IMR-90 (cell line): ENCODE results near the gene SLC13A1. TPM values are rescaled to one million over a fixed set of nuclear protein-coding genes. Genes with fewer than 3 reads are reported as not detected.

Source experiments
- ATAC-seq: fragments of 200-7000 bp; cut with Tn5 transposase; 2 replicates; pipeline ENCODE4 v1.9.1; 2020; ENCODE audit warnings: low read depth, mild to moderate bottlenecking, moderate library complexity
- BruUV-seq: library from RNA; stranded (reverse); fragments of 400-500 nt; replicated peaks from 2 replicates; lab custom pipeline; 2021; lab: Mats Ljungman, UMichigan
- CTCF ChIA-PET: fragments of 300-600 bp; formaldehyde crosslinking; extraction: SDS; loops from one replicate; lab custom pipeline; 2021; ENCODE audit warnings: antibody characterized with exemption; lab: Yijun Ruan, JAX
- POLR2A ChIA-PET: fragments of 300-600 bp; sonication (Branson Sonifier 250); formaldehyde crosslinking; loops from one replicate; lab custom pipeline; 2022; ENCODE audit warnings: antibody characterized with exemption; ENCODE audit not compliant: unreplicated experiment; lab: Charles Lee
- DNase-seq: peaks from one replicate; pipeline ENCODE4 v3.0.0; 2013
- H2AFZ ChIP-seq: replicated peaks from 2 replicates; pipeline ENCODE3; 2013; ENCODE audit warnings: low read length, mild to moderate bottlenecking; ENCODE audit not compliant: poor library complexity
- H2AK5ac ChIP-seq: 2 replicates; pipeline ENCODE4 v1.6.1; 2013; ENCODE audit warnings: low read depth, low read length, inconsistent platforms
- H2AK9ac ChIP-seq: replicated peaks from 2 replicates; pipeline ENCODE3; 2013; ENCODE audit warnings: mild to moderate bottlenecking, low read depth, low read length, moderate library complexity; ENCODE audit not compliant: poor library complexity
- H2BK120ac ChIP-seq: 2 replicates; pipeline ENCODE4 v1.6.1; 2013; ENCODE audit warnings: low read depth, low read length, inconsistent platforms
- H2BK15ac ChIP-seq: 3 replicates; pipeline ENCODE4 v1.6.1; 2013; ENCODE audit warnings: low read depth, low read length, inconsistent platforms
- H2BK20ac ChIP-seq: 2 replicates; pipeline ENCODE4 v1.6.1; 2013; ENCODE audit warnings: low read depth, mild to moderate bottlenecking, inconsistent platforms, low read length, moderate library complexity
- H2BK5ac ChIP-seq: 2 replicates; pipeline ENCODE4 v1.6.1; 2013; ENCODE audit warnings: mild to moderate bottlenecking, low read depth, low read length, inconsistent platforms; ENCODE audit not compliant: poor library complexity, severe bottlenecking
- H3K14ac ChIP-seq: replicated peaks from 2 replicates; pipeline ENCODE4 v1.6.1; 2013; ENCODE audit warnings: low read depth, low read length, inconsistent platforms
- H3K18ac ChIP-seq: 2 replicates; pipeline ENCODE4 v1.6.1; 2013; ENCODE audit warnings: low read depth, low read length, control low read depth
- H3K23ac ChIP-seq: 2 replicates; pipeline ENCODE4 v1.6.1; 2013; ENCODE audit warnings: low read depth, low read length, inconsistent platforms
- H3K27ac ChIP-seq: 2 replicates; pipeline ENCODE4 v1.5.1; 2013; ENCODE audit warnings: mild to moderate bottlenecking, control low read depth, low read length; ENCODE audit not compliant: insufficient read depth
- H3K27me3 ChIP-seq: 2 replicates; pipeline ENCODE4 v1.6.1; 2013; ENCODE audit warnings: low read length; ENCODE audit not compliant: control insufficient read depth, insufficient read depth
- H3K36me3 ChIP-seq: 2 replicates; pipeline ENCODE4 v1.6.1; 2013; ENCODE audit warnings: low read length, mixed read lengths; ENCODE audit not compliant: control insufficient read depth, insufficient read depth
- H3K4ac ChIP-seq: 2 replicates; pipeline ENCODE4 v1.6.1; 2013; ENCODE audit warnings: low read depth, low read length, inconsistent platforms
- H3K4me1 ChIP-seq: 2 replicates; pipeline ENCODE4 v1.6.1; 2013; ENCODE audit warnings: low read length, mixed read lengths; ENCODE audit not compliant: control insufficient read depth, insufficient read depth
- H3K4me2 ChIP-seq: 2 replicates; pipeline ENCODE4 v1.6.1; 2013; ENCODE audit warnings: low read depth, mild to moderate bottlenecking, control low read depth, low read length, moderate library complexity
- H3K4me3 ChIP-seq: 2 replicates; pipeline ENCODE4 v1.5.1; 2013; ENCODE audit warnings: low read depth, mild to moderate bottlenecking, control low read depth, low read length, moderate library complexity; ENCODE audit not compliant: insufficient read depth
- H3K56ac ChIP-seq: 2 replicates; pipeline ENCODE4 v1.6.1; 2013; ENCODE audit warnings: low read length, inconsistent platforms; ENCODE audit not compliant: insufficient read depth; ENCODE audit errors: extremely low read depth
- H3K79me1 ChIP-seq, 2 experiments: 2 replicates each; pipeline ENCODE4 v1.6.1; 2013; ENCODE audit warnings: low read length in 2 of 2, inconsistent platforms in 1 of 2, low read depth in 1 of 2
- H3K9ac ChIP-seq: 2 replicates; pipeline ENCODE4 v1.6.1; 2013; ENCODE audit warnings: low read depth, low read length, control low read depth
- H3K9me1 ChIP-seq: 2 replicates; pipeline ENCODE4 v1.6.1; 2013; ENCODE audit warnings: low read length, inconsistent platforms; ENCODE audit not compliant: insufficient read depth
- H3K9me3 ChIP-seq: 2 replicates; pipeline ENCODE4 v1.6.1; 2013; ENCODE audit warnings: low read length; ENCODE audit not compliant: control insufficient read depth, insufficient read depth
- H4K20me1 ChIP-seq: 2 replicates; pipeline ENCODE4 v1.6.1; 2013; ENCODE audit warnings: low read length, inconsistent platforms; ENCODE audit not compliant: insufficient read depth
- H4K5ac ChIP-seq: 2 replicates; pipeline ENCODE4 v1.6.1; 2013; ENCODE audit warnings: mild to moderate bottlenecking, low read depth, low read length, control low read depth
- H4K8ac ChIP-seq, 2 experiments: 2 replicates each; pipeline ENCODE4 v1.6.1; 2013; ENCODE audit warnings: low read depth in 2 of 2, low read length in 2 of 2, control low read depth in 1 of 2, inconsistent platforms in 1 of 2
- H4K91ac ChIP-seq: 2 replicates; pipeline ENCODE4 v1.6.1; 2013; ENCODE audit warnings: low read depth, low read length, inconsistent platforms; ENCODE audit not compliant: insufficient read depth
- MAFK ChIP-seq: IDR thresholded peaks from 2 replicates; pipeline ENCODE4 v1.6.1; 2012; ENCODE audit warnings: low read depth, low read length, improper control_type of control experiment
- RCOR1 ChIP-seq: IDR thresholded peaks from 2 replicates; pipeline ENCODE4 v1.6.1; 2012; ENCODE audit warnings: mild to moderate bottlenecking, low read length, improper control_type of control experiment; ENCODE audit not compliant: insufficient replicate concordance
- RFX5 ChIP-seq: IDR thresholded peaks from 2 replicates; pipeline ENCODE4 v1.8.0; 2012; ENCODE audit warnings: low read depth, mild to moderate bottlenecking, low read length, moderate library complexity
- USF2 ChIP-seq: fragments of 150-350 bp; IDR thresholded peaks from 2 replicates; pipeline ENCODE4 v1.6.1; 2017; ENCODE audit warnings: mild to moderate bottlenecking, antibody characterized with exemption, low read length, low read depth
- dilution Hi-C: fragments of 300-500 bp; cut with HindIII; formaldehyde crosslinking; loops from one replicate; pipeline ENCODE4 v1.14.3; 2018; ENCODE audit warnings: low sequenced_read_pairs; ENCODE audit not compliant: unreplicated experiment
- in situ Hi-C: fragments of 300-500 bp; cut with MboI; formaldehyde crosslinking; loops from 3 replicates; pipeline ENCODE4 v1.14.3; 2019; ENCODE audit warnings: low sequenced_read_pairs, inconsistent platforms, mixed read lengths
- intact Hi-C: fragments of 100-400 bp; cut with micrococcal nuclease; formaldehyde crosslinking; loops from 2 replicates; pipeline ENCODE4 v1.10.0; 2022
- polyA plus RNA-seq, 3 experiments: library from polyadenylated mRNA; depleted of rRNA; stranded (reverse); fragments of >200 nt; gene quantifications; 2 replicates each; pipeline ENCODE4 v1.2.3, GENCODE V29; 2012; ENCODE audit warnings: low replicate concordance in 1 of 3
- total RNA-seq: library from RNA; depleted of rRNA; stranded (reverse); fragments of >200 nt; gene quantifications from 2 replicates; pipeline ENCODE4 v1.2.3, GENCODE V29; 2012

SLC13A1 gene
- total and polyA plus RNA-seq, 2 of the 4 experiments (the other 2 are of a cell fraction): not detected

- no peak overlapping the region for H4K91ac ChIP-seq
- no peak overlapping the region for H3K27ac ChIP-seq
- no peak overlapping the region for H4K8ac ChIP-seq
- no peaks in the 10 kb centered on the region for H4K20me1 ChIP-seq
- H2BK5ac ChIP-seq: no peak overlapping the region
- no peak overlapping the region for H2BK15ac ChIP-seq
- H3K23ac ChIP-seq: no peak overlapping the region
- CTCF ChIA-PET: no interaction called here
- no peak overlapping the region for H2AK5ac ChIP-seq
- H3K18ac ChIP-seq: no peak overlapping the region
- H2AK9ac ChIP-seq: no peak overlapping the region
- no peak for TF ChIP-seq USF2
- TF ChIP-seq RFX5: no peak
- TF ChIP-seq MAFK: no peak
- TF ChIP-seq RCOR1: no peak
- no peaks in the 10 kb centered on the region for H3K36me3 ChIP-seq
- H3K9ac ChIP-seq: no peak overlapping the region
- no peaks in the 10 kb centered on the region for H3K9me1 ChIP-seq
- in situ Hi-C loops (no loop called here), intact Hi-C loops (no loop called here), dilution Hi-C loops (no loop called here)
- H3K4me1 ChIP-seq: no peaks in the 10 kb centered on the region
- DNase-seq (no peak), ATAC-seq (no peak)
- H3K14ac ChIP-seq: no peak overlapping the region
- H3K4ac ChIP-seq: no peak overlapping the region
- BruUV-seq: no TSS peak
- POLR2A ChIA-PET: no interaction called here
- H4K5ac ChIP-seq: no peak overlapping the region
- H2AFZ ChIP-seq: no peak overlapping the region
- H2BK20ac ChIP-seq: no peak overlapping the region
- no peaks in the 10 kb centered on the region for H3K9me3 ChIP-seq
- no peak overlapping the region for H2BK120ac ChIP-seq
- H3K56ac ChIP-seq: no peak overlapping the region
- H3K4me2 ChIP-seq: no peak overlapping the region
- H3K79me1 ChIP-seq: no peaks in the 10 kb centered on the region
- H3K27me3 ChIP-seq: no peaks in the 10 kb centered on the region
- no peak overlapping the region for H3K4me3 ChIP-seq
Observed at GRCh38 chr7:123177442-123177841, 22.3 kb downstream of the SLC13A1 start.
